HG03520 (cell line): ENCODE measurements around the gene TMEM259.
A peak's percentile ranks its signal among the peaks of the same experiment; 100 is the strongest.

Experiments
- ATAC-seq: cut with Tn5 transposase; IDR thresholded peaks from one replicate; pipeline ENCODE4 v1.9.1; 2021; ENCODE audit warnings: mild to moderate bottlenecking, moderate library complexity; ENCODE audit not compliant: unreplicated experiment

TMEM259 gene

DNA sequence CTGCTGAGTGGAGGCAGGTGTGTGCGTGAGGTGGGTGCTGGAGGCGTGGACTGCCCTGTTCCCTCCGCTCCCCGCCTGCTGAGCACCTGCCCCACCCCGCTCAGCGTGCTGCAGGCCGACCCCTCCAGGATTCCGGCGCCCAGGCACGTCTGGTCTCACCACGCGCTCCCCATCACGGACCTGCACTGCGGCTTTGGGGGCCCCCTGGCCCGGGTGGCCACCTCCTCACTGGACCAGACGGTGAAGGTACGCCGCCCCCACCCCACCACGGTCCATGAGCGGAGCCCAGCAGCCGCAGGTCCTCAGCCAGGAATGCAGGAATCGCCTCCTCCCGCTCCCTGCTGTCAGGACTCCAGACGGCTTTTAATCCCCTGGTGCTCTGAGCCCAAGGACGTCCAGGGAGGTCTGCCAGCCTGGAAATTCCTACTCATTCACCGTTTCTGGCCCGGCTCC, 30.8 kb downstream of the TMEM259 start:
- ATAC-seq: no peak

DNA sequence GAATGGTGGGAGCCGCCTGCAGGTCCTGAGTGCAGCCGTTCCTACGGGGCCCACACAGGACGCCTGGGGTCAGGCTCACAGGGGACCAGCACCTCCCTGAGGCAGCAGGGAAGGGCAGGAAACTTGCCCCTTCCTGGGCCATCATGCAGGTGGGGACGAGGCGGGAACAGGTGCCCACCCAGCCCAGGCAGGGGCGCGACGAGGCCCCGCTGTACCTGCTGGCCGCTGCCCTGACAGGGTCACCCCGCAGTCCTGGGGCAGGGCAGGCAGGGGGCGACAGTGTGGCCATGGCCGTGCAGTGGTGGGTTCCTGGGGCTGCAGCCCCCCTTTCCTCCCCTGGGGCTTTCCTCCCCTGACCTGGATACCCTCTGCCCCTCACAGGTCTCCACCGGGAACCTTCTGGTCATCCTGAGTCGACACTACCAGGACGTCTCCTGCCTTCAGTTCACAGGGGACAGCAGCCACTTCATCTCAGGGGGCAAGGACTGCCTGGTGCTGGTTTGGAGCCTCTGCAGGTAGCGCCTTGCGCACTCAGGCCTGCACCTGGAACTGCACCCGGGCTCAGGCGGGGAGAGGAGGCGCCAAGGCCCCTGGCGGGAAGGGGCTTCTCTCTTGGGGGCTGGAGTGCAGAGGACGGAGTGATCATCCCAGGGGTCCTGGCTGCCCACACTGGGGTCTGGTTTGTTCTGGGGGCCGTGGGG, 31.4 kb downstream of the TMEM259 start:
- ATAC-seq: no peak

DNA sequence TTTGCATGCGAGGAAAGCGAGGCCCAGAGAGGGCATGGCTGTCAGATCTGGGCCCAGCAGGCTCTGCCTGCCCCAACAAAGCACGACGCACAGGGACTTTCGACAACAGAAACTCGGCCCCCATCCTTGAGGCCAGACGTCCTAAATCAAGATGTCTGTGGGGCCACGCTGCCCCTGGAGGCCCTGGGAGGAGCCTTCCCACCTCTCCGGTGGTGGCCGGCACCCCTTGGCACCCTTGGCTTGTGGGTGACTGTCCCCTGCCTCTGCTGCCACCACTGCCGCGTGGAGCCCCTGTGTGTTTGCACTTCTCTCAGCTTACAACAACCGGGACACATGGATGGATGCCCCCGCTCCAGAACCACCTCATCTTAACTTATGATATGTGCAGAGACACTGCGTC, 32.4 kb downstream of the TMEM259 start:
- ATAC-seq: no peak

DNA sequence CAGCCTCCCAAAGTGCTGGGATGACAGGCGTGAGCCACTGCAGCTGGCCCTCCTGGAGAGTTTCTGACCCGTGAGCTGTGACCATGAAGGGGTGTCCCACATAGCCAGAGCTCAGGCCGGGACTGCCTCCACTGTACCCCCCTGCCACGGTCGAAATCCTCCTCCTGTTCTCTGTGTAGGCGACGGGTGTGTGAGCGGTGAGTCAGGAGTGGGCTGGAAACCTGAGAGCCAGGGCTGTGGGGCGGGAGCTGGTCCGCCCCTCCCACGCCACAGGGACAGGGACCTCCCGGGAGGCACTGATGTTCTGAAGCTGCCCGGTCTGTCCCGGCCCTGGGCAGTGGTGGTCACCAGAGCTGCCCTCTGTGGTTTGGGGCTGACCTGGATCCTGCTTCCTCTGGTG, 32.8 kb downstream of the TMEM259 start:
- ATAC-seq: no peak

DNA sequence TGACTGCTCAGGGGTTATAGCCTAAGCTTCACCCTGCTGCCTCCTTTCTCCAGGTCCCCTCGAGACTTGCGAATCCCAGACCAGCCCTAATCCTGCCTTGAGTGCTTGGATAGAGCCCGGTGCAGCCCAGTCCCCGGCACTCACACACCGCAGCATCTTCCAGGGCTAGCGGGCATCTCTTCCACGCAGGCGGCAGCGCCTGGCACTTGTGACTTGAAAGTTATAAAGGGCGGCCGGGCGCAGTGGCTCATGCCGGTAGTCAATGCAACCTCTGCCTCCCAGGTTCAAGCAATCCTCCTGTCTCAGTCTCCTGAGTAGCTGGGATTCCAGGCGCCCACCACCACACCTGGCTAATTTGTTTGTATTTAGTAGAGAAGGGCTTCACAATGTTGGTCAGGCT, 34.8 kb downstream of the TMEM259 start:
- no peak for ATAC-seq

DNA sequence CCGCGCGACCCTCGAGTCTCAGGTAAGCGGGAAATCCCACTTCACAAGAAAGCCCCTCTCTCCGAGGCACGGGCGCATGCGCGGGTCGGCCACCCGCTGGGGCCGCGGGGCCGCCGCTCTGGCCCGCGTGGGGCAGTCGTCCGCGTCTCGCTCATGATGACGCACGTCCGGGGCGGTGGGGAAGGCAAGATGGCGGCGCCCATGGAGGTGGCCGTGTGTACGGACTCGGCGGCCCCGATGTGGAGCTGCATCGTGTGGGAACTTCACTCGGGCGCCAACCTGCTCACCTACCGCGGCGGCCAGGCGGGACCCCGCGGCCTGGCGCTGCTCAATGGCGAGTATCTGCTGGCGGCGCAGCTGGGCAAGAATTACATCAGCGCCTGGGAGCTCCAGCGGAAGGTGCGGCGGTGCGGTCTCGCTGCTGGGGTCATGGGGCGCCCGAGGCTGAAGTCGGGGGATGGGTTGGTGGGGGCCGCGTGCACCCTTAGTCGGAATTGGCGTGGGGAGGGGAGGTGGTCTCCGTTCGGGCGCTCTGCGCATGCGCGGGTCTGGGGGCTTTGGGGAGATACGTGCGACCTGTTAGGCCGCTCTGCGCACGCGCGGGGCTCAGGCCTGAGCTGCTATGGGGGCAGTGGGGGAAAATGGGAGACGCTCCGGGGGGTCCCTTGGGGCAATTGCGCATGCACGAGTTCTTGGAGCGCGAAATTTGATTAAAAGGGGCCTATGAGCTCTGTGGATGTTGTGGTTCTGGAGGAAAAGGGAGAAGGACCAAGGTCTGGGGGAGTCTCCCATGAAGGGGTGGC, 36.6 kb downstream of the TMEM259 start, which contains the start of gene WDR18:
WDR18 (plus strand) TSS at position 181 of the 803 bp plus-strand sequence; CDS start at position 190, 9 bp downstream.
- ATAC-seq: peak; percentile 54

DNA sequence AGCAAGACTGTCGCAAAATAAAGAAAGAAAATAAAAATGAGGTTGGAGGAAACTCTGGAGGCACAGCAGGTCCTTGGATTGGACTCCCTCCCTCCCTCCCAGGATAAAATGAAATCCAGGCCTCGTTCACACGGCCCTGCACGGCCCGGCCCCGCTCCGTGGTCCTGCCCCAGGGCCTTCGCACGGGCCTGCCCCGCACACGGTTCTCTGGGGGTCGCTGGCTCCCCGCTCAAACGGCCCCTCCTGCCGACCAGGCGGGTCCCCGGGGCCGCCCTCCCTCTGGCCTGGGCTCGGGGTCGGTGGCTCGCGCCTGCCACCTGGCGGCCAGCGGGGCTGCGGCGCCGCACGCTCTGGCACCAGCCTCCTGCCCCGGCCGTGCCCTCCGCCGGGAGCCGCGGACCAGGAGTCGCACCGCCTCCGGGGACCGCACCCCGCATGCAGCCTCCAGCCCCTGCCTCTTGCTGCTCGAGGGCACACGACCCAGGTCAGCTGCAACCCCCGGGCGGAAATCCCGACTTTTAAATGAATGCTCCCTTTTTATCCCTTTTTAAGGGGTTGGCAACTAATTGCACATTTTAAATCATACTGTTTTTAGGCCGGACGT, 38.3 kb downstream of the TMEM259 start:
- ATAC-seq: peak; percentile 42

DNA sequence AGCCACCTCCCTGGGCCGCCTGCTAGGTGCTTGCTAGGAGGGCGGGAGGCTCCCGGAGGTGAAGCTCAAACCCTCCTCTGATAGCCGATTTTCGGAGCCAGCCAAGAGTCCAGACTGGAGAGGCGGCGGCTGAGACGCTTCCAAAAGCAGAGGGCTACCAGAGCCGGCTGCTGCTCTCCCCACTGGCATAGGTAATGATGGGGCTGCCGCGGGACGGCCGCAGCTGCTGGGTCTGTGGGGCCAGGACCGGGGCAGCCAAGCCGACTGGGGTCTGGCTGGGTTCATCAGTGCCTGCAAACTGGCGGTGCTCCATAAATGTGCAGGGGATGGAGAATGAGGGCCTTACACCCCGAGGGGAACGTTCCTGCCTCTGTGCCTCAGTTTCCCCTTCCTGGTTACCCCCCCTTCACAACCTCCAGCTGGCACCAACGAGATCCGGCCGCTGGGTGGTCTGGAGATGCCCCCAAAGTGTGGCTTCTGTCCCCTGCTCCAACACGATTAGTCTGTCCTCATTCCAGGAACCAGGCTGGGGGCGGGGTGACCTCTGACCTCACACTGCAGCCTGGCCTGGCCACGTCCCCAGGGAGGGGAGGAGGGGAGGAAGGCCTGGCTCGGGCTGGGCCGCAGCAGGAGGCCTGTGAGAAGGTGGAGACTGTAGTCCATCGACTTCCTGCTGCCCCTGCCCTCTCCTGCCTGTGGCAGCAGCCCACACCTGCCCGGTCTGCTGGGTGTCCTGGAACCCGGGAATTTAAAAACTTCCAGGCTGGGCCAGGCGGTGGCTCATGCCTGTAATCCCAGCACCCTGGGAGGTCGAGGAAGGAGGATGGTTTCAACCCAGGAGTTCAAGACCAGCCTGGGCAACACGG, 40.6 kb downstream of the TMEM259 start:
- ATAC-seq: no peak

DNA sequence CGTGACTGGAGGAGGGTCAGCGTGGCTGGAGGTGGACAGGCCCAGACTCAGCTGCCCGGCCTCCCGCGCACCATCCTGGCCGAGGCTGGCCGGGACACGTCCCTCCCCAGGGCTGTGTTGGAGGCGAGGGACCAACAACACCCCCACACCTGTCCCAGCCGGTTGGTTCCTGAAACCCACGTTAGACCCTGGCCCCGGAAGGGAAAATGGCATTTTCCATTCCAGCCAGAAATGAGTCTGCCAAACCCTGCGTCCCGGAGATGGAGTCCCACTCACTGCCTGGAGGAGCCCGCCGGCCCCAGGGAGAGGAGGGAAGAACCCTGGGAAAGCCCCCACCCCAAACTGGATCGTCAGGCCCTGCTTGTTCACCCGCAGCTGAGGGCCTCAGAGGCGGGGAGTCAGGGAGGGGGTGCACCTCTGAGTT, 41.6 kb downstream of the TMEM259 start:
- ATAC-seq: no peak

DNA sequence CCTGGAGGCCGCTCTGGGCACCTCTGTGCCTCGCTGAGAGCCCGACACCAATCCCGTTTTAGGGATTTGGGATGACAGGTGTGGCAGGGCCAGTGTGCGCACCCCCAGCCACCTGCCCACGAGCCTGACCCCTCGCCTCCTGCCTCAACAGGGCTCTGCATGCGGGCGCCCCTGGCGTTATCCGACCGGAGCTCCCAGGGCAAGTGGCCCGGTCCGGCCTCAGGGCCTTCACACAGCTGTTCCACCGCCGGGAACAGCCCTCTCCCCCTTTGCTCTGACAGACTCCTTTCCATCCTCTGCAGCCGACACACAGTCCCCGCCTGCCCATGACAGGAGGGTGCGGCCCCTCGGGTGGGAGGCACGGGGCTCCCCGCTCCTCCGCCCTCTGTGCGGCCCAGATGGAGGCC, 43.9 kb downstream of the TMEM259 start:
- ATAC-seq: no peak

DNA sequence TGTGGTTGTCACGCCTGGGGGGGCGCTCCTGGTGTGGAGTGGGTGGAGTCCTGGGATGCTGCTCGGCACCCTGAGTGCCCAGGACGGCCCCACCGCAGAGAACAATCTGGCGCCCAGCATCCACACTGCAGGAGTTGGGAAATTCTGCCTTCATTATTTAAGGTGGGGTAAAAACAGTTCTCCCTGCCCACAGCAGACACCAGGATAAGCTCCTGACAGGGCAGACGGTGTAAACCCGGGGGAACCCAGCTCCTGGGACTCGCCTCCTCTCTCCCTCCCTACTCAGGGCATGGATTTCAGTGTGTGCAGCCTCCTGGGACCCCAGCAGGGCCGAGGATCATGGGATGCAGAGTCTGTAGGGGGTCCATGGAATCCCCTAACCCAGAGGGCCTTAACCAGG, 44.4 kb downstream of the TMEM259 start:
- ATAC-seq: no peak

DNA sequence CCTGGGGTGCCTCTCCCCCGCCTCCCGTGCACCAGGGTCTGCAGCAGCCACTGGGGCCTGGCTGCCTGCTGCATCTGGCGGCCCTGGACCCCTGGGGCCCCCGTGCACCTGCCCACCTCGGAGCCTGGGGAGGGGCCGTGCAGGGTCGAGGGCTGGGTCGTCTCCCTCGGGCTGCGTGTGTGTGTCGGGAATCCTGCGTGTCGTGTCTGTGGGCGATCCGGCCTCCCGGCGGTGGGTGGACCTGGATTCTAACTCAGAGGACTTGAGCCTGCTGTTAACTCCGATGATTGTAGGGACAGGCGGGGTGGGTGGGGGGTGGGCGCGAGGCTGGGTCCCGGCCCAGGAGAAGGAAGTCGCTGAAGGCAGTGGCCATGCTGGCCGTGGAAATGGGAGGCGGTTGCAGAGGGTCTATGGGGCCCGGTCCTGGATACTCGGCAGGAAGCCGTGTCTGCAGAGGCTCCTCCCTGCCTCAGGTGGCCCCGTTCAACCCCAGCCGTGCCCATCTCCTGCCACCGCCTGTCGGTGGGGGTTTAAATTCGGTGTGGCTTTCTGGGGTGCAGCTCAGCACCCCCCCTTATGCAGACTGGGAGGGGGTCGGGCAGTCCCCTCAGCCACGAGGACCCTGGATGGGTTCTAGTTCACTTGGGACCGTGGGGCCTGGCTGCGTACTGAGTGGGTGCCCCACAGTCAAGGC, 46.2 kb downstream of the TMEM259 start:
- no peak for ATAC-seq

DNA sequence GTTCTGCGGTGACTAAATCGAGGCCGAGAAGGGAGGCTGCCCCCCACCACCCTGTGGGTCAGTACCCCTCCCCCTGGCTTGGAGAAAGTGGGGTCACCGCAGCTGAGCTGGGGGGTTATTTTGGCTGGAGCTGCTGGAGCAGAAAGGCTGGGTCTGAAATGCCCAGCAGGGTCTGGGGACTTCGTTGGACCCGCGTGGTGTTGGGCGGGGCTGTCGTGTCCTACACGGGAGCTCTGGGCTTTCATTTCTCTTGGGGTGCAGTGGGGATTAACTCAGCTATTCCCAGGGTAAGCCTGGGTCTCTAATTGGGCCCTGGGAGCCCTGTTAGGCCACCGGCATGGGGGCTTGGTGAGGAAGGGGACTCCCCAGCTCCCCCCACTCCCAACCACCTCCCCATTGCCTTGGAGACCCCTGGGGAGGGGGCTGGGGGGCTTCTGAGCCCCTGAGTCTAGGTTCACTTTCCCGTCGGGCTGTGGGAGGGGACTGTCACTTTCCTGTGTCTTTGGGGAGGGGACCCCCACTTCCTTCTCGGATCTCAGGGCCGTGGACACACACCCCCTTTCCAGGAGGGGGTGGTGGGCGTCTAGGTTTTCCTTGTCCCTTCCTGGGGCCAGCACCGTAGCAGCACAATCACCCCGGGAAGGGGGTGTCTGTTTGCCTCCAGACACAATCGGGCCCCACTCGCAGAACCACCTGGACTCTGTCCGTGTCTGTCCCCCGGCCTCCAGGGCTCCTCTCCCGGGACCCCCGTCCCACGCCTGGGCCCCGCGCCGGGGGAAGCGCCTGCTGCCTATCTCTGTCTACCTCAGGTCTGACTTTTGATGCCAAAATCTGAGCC, 47.0 kb downstream of the TMEM259 start:
- ATAC-seq: no peak

DNA sequence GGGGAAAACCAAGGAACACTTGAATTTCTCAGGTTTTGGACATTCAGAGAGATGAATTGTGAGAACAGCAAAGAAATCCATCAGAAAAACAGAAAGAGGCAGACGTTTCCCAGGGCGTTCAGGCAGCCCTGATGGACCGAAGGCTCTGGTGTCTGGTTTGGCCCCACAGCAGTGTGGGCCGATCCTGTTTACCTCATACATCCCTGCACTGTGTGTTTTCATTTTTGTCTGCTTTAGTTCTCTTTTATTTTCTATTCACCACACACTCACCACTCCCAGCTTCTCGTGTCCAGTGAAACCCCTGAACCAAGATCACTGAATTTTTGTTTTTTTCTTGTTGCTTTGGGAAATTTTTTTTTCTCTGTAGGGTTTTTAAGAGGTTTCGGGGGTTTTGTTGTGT, 48.6 kb downstream of the TMEM259 start:
- ATAC-seq: no peak

DNA sequence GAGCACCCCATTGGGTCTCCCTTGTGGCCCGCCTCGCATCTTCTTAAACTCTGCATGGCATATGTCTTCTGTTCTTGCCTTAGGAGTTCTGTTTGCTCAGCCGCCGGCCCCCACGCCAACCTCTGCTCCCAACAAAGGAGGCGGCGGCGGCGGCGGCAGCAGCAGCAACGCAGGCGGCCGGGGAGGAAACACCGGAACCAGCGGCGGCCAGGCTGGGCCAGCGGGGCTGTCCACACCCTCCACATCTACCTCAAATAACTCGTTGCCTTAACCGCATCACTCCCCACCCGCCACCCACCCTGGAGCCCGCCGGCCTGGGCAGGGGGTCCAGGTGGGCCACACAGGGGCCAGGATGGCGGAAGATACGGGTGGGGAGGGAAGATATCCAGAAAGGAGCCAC, 49.1 kb downstream of the TMEM259 start:
- ATAC-seq: no peak

DNA sequence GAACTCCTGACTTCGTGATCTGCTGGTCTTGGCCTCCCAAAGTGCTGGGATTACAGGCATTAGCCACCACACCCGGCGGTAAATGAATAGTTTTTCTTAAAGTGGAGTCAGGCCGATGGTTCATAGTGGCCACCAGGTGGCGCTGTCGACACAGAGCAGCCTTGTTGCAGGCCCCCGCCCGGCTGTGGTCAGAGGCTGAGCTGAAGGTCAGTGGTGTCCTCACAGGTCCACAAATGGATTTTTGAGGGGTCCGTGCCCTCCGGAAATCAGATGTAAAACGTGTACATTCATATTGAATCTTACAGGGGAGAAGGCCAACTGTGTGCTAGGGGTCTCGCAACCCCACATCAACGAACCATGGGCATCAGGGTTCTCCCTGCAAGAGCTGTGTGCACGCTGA, 50.2 kb downstream of the TMEM259 start:
- ATAC-seq: no peak

DNA sequence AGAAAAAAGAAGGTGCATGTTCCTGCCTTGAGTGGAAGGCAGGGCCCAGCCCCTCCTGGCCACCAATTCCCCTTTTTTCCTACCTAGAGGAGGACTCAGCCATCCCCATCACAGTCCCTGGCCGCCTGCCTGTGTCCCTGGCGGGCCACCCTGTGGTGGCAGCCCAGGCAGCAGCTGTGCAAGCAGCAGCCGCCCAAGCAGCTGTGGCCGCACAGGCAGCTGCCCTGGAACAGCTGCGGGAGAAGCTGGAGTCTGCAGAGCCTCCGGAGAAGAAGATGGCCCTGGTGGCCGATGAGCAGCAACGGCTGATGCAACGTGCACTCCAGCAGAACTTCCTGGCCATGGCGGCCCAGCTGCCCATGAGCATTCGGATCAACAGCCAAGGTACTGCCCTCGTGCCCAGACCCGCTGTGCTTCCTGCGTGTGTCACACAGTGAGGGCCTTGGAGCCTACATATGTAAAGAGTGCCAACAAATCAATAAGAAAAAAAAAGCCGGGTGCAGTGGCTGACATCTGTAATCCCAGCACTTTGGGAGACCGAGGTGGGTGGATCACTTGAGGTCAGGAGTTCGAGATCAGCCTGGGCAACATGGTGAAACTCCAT, 54.3 kb downstream of the TMEM259 start:
- no peak for ATAC-seq

DNA sequence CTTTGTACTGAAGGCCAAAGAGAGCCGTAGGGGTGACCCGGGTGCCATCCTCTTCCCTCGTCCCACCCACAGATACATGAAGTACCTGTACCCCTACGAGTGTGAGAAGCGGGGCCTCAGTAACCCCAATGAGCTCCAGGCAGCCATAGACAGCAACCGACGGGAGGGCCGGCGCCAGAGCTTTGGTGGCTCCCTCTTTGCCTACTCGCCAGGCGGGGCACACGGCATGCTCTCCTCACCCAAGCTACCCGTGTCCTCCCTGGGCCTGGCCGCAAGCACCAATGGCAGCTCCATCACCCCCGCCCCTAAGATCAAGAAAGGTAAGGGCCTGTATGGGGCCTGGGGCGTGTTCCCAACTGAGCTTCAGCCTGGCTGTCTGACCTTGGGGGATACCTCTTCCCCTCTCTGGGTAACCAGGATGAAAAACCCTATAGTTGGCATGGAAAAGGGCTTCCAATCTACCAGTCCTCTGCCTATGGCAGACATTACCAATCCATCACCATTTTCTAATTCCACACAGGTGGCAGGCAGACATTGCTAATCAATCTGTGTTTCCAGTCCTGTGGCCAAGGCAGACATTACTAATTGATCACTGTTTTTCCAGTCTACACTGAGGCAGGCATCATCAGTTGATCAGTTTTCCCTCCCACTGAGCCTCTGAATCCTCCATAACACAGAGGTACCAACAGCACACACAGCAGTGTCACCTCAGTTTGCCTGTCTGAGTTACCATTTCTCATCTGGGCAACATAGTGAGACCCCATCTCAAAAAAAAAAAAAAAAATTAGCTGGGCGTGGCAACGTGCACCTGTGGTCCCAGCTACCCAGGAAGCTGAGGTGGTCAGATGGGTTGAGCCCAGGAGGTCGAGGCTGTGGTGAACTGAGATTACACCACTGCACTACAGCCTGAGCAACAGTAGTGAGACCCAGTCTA, 55.9 kb downstream of the TMEM259 start:
- ATAC-seq: no peak
